Measurements from ENCODE around the gene NFIL3. TPM values are rescaled to one million over a fixed set of nuclear protein-coding genes. Genes with fewer than 3 reads are reported as not detected.

Gene NFIL3
- total and polyA plus RNA-seq, 2 of the 8 experiments (the other 6 are each of a cell fraction or from before 2014, with no cell fraction given): 3.4 to 13.5 TPM

GRCh38 chr9:91395553-91396471, 27.8 kb downstream of the NFIL3 start:
- ChIA-PET POLR2A (ENCODE audit: partially characterized antibody) (no interaction called here), CTCF (ENCODE audit: partially characterized antibody) (no interaction called here)
- H4K8ac ChIP-seq (ENCODE audit: extremely low read depth, insufficient read depth, low read length): no peak overlapping the region
- no peak overlapping the region for H4K5ac ChIP-seq (ENCODE audit: insufficient read length, low read depth, low read length)
- 91% methylated on average over 7 of the region's 7 CpGs; no CpG with 5 or more reads in 1 of the 2 experiments for WGBS, 2 experiments (ENCODE audit: extremely low coverage in 1 of 2, insufficient coverage in 1 of 2, insufficient read length in 1 of 2, insufficient replicate concordance in 2 of 2, low coverage in 1 of 2, low lambda C conversion rate in 2 of 2, missing lambda C conversion rate in 1 of 2)
- TF ChIP-seq CBX5 (IDR thresholded peaks at IDR 0.05; ENCODE audit: low read depth, low read length) (no peak), PHF8 (conservative IDR thresholded peaks at IDR 0.05; ENCODE audit: low read depth, low read length) (no peak), EGR1 (IDR thresholded peaks at IDR 0.05; ENCODE audit: borderline replicate concordance, low read depth, low read length) (no peak), GTF2F1 (IDR thresholded peaks at IDR 0.05; ENCODE audit: borderline replicate concordance, low read depth, low read length) (no peak), SAP30 (IDR thresholded peaks at IDR 0.05; ENCODE audit: insufficient read depth, insufficient replicate concordance, low read length) (no peak), MAX (IDR thresholded peaks at IDR 0.05) (no peak)
- no peak overlapping the region for H3K27ac ChIP-seq (ENCODE audit: low read depth, low read length)
- H2BK5ac ChIP-seq (ENCODE audit: low read depth, low read length): no peak overlapping the region
- no peak overlapping the region for H3K4me2 ChIP-seq (ENCODE audit: insufficient read depth in 1 of 2, low read depth in 2 of 2, low read length in 2 of 2)
- FAIRE-seq: no peak
- H3K4me1 ChIP-seq (replicated peaks in 1 of 4; ENCODE audit: control insufficient read depth in 3 of 4, insufficient read depth in 4 of 4, low read length in 3 of 4): no peaks in the 10 kb centered on the region
- no peak overlapping the region for H3K23ac ChIP-seq (ENCODE audit: insufficient read length)
- no peak overlapping the region for H2AFZ ChIP-seq (ENCODE audit: low read length)
- H2BK15ac ChIP-seq (ENCODE audit: low read length): no peak overlapping the region
- no peak overlapping the region for H3K9ac ChIP-seq (replicated peaks in 1 of 4; ENCODE audit: extremely low read depth in 1 of 4, low read depth in 3 of 4, low read length in 3 of 4)
- no peaks in the 10 kb centered on the region for H3K79me2 ChIP-seq (ENCODE audit: control insufficient read depth in 1 of 2, insufficient read depth in 2 of 2, low read length in 2 of 2)
- no peaks in the 10 kb centered on the region; a peak in 1 of 8 replicates for H3K36me3 ChIP-seq (ENCODE audit: control insufficient read depth in 2 of 4, insufficient read depth in 4 of 4, low read length in 3 of 4)
- no peak overlapping the region for H3K14ac ChIP-seq (ENCODE audit: insufficient read length)
- no peak overlapping the region for H2AK5ac ChIP-seq (ENCODE audit: low read depth, low read length)
- no peaks in the 10 kb centered on the region for H3K23me2 ChIP-seq (ENCODE audit: low read depth, low read length)
- no peak overlapping the region for H3K4me3 ChIP-seq (ENCODE audit: extremely low read depth in 1 of 4, insufficient read depth in 2 of 4, low read depth in 3 of 4, low read length in 4 of 4)
- no peak overlapping the region for H4K91ac ChIP-seq (replicated peaks; ENCODE audit: insufficient read length, low read length)
- H3K56ac ChIP-seq (replicated peaks; ENCODE audit: insufficient read length, low read depth, low read length): no peak overlapping the region
- H3K27me3 ChIP-seq (replicated peaks in 1 of 4; ENCODE audit: control insufficient read depth in 3 of 4, extremely low read depth in 1 of 4, insufficient read depth in 3 of 4, low read length in 3 of 4): no peaks in the 10 kb centered on the region
- H3K18ac ChIP-seq (ENCODE audit: extremely low read depth, low read length): no peak overlapping the region
- H4K20me1 ChIP-seq (replicated peaks in 1 of 2; ENCODE audit: control insufficient read depth in 1 of 2, insufficient read depth in 2 of 2, low read length in 2 of 2): no peaks in the 10 kb centered on the region
- no peaks in the 10 kb centered on the region for H3K79me1 ChIP-seq (ENCODE audit: low read depth, low read length)
- H2BK120ac ChIP-seq (replicated peaks; ENCODE audit: low read depth, low read length): no peak overlapping the region
- H2BK12ac ChIP-seq (ENCODE audit: low read depth, low read length): no peak overlapping the region
- no peaks in the 10 kb centered on the region for H3K9me3 ChIP-seq (ENCODE audit: insufficient read depth in 2 of 2, low read depth in 1 of 2, low read length in 1 of 2)
- no peak overlapping the region for H2BK20ac ChIP-seq (ENCODE audit: low read length)
- no peak for DNase-seq (ENCODE audit: low read depth in 1 of 2, low spot score in 2 of 2)
- no peak overlapping the region for H3K4ac ChIP-seq (replicated peaks; ENCODE audit: insufficient read length, low read depth, low read length)

Measured in H1 (cell line).